DND-41 (cell line): ENCODE data around the gene FLNA.

Source experiments
- ATAC-seq: fragments of 200-7000 bp; cut with Tn5 transposase; 3 replicates; pipeline ENCODE4 v1.9.1; 2021; ENCODE audit warnings: low read depth; ENCODE audit not compliant: insufficient read depth
- DNase-seq: peaks from one replicate; pipeline ENCODE4 v3.0.0-alpha.2; 2020
- H2AFZ ChIP-seq: 2 replicates; pipeline ENCODE4 v1.6.0; 2012; ENCODE audit warnings: low read depth, low read length
- H3K27ac ChIP-seq: 2 replicates; pipeline ENCODE4 v1.5.1; 2012; ENCODE audit warnings: low read length, inconsistent platforms
- H3K27me3 ChIP-seq: fragments of 200-600 bp; sonication (generic); 2 replicates; pipeline ENCODE4 v1.6.0; 2012; ENCODE audit warnings: low read length, mild to moderate bottlenecking, inconsistent platforms; ENCODE audit not compliant: insufficient read depth, poor library complexity
- H3K36me3 ChIP-seq: 2 replicates; pipeline ENCODE4 v1.5.1; 2012; ENCODE audit warnings: low read length, inconsistent platforms; ENCODE audit not compliant: insufficient read depth
- H3K4me1 ChIP-seq: 2 replicates; pipeline ENCODE4 v1.5.1; 2012; ENCODE audit warnings: mild to moderate bottlenecking, low read length; ENCODE audit not compliant: insufficient read depth
- H3K4me2 ChIP-seq: 2 replicates; pipeline ENCODE4 v1.6.0; 2012; ENCODE audit warnings: mild to moderate bottlenecking, moderate library complexity, low read length, inconsistent platforms; ENCODE audit not compliant: insufficient read depth
- H3K4me3 ChIP-seq, 2 experiments: fragments of 200-600 bp in 1 of 2; shearing (Covaris generic) in 1 of 2; 2 replicates each; pipeline ENCODE4 v1.5.1; 2012 to 2016; ENCODE audit warnings: inconsistent platforms in 2 of 2, low read length in 2 of 2, mild to moderate bottlenecking in 2 of 2, low read depth in 1 of 2, moderate library complexity in 1 of 2
- H3K79me2 ChIP-seq: 2 replicates; pipeline ENCODE4 v1.6.0; 2012; ENCODE audit warnings: low read length, inconsistent platforms; ENCODE audit not compliant: insufficient read depth
- H3K9ac ChIP-seq: 2 replicates; pipeline ENCODE4 v1.6.0; 2012; ENCODE audit warnings: low read depth, mild to moderate bottlenecking, inconsistent platforms, low read length, moderate library complexity
- H3K9me3 ChIP-seq: 2 replicates; pipeline ENCODE4 v1.5.1; 2012; ENCODE audit warnings: low read length, moderate library complexity, mild to moderate bottlenecking, inconsistent platforms; ENCODE audit not compliant: insufficient read depth, severe bottlenecking
- H4K20me1 ChIP-seq: 2 replicates; pipeline ENCODE4 v1.6.0; 2012; ENCODE audit warnings: low read length; ENCODE audit not compliant: insufficient read depth
- CTCF ChIP-seq: IDR thresholded peaks from 2 replicates; pipeline ENCODE4 v1.5.1; 2012; ENCODE audit warnings: borderline replicate concordance, low read length, moderate library complexity, mild to moderate bottlenecking; ENCODE audit not compliant: poor library complexity, severe bottlenecking; ENCODE audit errors: extremely low read depth
- EZH2 ChIP-seq: IDR thresholded peaks from 3 replicates; pipeline ENCODE4 v1.6.1; 2012; ENCODE audit warnings: borderline replicate concordance, low read depth, mild to moderate bottlenecking, moderate library complexity, low read length, inconsistent platforms; ENCODE audit not compliant: severe bottlenecking

The FLNA gene

DNA sequence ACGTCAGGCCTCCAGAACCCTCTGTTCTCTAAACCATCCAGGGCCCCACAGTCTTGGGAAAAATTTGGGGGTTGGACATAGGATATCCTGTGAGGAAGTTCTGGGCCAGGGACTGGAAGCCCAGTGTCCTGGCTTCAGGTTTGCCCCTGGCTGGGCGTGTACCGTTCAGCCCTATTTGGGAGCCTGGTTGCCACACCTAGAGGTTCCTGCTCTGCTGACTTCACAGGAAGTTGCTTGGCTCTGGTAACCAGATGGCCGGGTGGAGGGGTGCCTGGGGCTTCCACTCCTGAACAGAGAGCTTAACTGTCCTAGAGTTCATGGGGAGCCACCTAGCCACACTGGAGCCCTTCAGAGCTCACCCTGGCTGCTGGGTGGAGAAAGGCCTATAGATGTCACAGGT lies 38.0 kb upstream of the FLNA start:
- Histone ChIP-seq H3K9ac (peak overlapping the region; percentile 95), H3K36me3 (peaks cover 17% of the 10 kb centered on the region), H2AFZ (peak overlapping the region; percentile 87), H4K20me1 (no peaks in the 10 kb centered on the region), H3K4me1 (peaks cover 14% of the 10 kb centered on the region), H3K4me3 (peak overlapping the region; percentile 50 to 77; a peak in 3 of 4 replicates), H3K4me2 (peak overlapping the region; percentile 93), H3K79me2 (peaks cover 21% of the 10 kb centered on the region; the same call in 1 of the 2 replicates), H3K27ac (peak overlapping the region; percentile 92), H3K9me3 (no peaks in the 10 kb centered on the region), H3K27me3 (no peaks in the 10 kb centered on the region)
- DNase-seq (peak; percentile 49), ATAC-seq (peak; percentile 57)
- TF ChIP-seq CTCF (no peak), EZH2 (no peak)

DNA sequence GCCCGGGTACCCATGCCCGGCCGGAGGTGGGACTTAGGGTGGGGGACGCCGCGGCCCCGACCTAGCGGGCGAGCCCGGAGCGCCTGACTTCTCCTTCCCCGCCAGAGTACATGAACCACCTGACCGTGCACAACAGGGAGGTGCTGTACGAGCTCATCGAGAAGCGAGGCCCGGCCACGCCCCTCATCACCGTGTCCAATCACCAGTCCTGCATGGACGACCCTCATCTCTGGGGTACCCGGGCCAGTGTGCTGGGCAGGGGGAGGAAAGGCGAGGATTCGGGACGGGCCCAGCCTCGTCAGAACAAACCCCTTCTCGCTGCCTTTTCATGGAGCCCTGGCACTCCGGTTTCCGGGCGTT lies 37.5 kb upstream of the FLNA start:
- Histone ChIP-seq H3K4me2 (peak overlapping the region; percentile 93), H3K27me3 (no peaks in the 10 kb centered on the region), H3K4me3 (peak overlapping the region; percentile 50 to 77; a peak in 3 of 4 replicates), H2AFZ (peak overlapping the region; percentile 87), H3K9ac (peak overlapping the region; percentile 95), H3K27ac (peak overlapping the region; percentile 92), H3K9me3 (no peaks in the 10 kb centered on the region), H4K20me1 (no peaks in the 10 kb centered on the region), H3K4me1 (peaks cover 14% of the 10 kb centered on the region), H3K79me2 (peaks cover 21% of the 10 kb centered on the region; the same call in 1 of the 2 replicates), H3K36me3 (peaks cover 17% of the 10 kb centered on the region)
- no peak for TF ChIP-seq CTCF
- no peak for TF ChIP-seq EZH2
- DNase-seq (peak; percentile 66), ATAC-seq (peak; percentile 73)

GRCh38 chrX:154409222-154409871 lies 34.9 kb upstream of the FLNA start, which contains the start of gene DNASE1L1:
DNASE1L1 (minus strand) TSS chrX:154409254; CDS start chrX:154405568, 3,686 bp downstream.
- Histone ChIP-seq H2AFZ (no peak within 1 kb of the TSS), H3K9ac (no peak within 1 kb of the TSS), H3K79me2 (peaks cover 21% of the 10 kb centered on the region; the same call in 1 of the 2 replicates), H4K20me1 (no peaks in the 10 kb centered on the region), H3K9me3 (no peaks in the 10 kb centered on the region), H3K4me3 (no peak within 1 kb of the TSS), H3K27me3 (no peaks in the 10 kb centered on the region), H3K27ac (no peak within 1 kb of the TSS), H3K36me3 (peaks cover 13% of the 10 kb centered on the region), H3K4me1 (peaks cover 14% of the 10 kb centered on the region), H3K4me2 (no peak within 1 kb of the TSS)
- ATAC-seq (no peak), DNase-seq (no peak)
- TF ChIP-seq EZH2 = no peak
- TF ChIP-seq CTCF = no peak
